ENCODE data around the gene AGBL1. TPM values are rescaled to one million over a fixed set of nuclear protein-coding genes. Genes with fewer than 3 reads are reported as not detected.

The AGBL1 gene
- total and polyA plus RNA-seq, 4 donors: not detected

GRCh38 chr15:86661580-86661979 is 581.9 kb downstream of the AGBL1 start:
- no peak for DNase-seq (ENCODE audit: low spot score)
- Histone ChIP-seq H3K36me3 (ENCODE audit: control insufficient read depth in 4 of 4, insufficient read depth in 3 of 4, low read depth in 1 of 4, low read length in 3 of 4) (no peaks in the 10 kb centered on the region), H3K4me1 (ENCODE audit: control insufficient read depth in 4 of 4, insufficient read depth in 4 of 4, low read length in 3 of 4) (no peaks in the 10 kb centered on the region), H3K27me3 (ENCODE audit: control insufficient read depth in 4 of 4, insufficient read depth in 4 of 4, low read length in 3 of 4) (peaks cover 0 to 5% (median 0%) of the 10 kb centered on the region in 4 donors), H3K27ac (ENCODE audit: low read depth in 1 of 2, low read length in 2 of 2) (no peak overlapping the region), H3K9me3 (ENCODE audit: control insufficient read depth in 4 of 4, low read length in 3 of 4) (no peaks in the 10 kb centered on the region), H3K4me3 (ENCODE audit: low read depth in 1 of 3, low read length in 3 of 3) (no peak overlapping the region), H3K9ac (ENCODE audit: low read depth in 1 of 2, low read length in 2 of 2) (no peak overlapping the region)
- TF ChIP-seq MAX (IDR thresholded peaks at IDR 0.05) (no peak), HNF4G (IDR thresholded peaks at IDR 0.05) (no peak), FOXA1 (IDR thresholded peaks at IDR 0.05) (no peak), REST (IDR thresholded peaks at IDR 0.05) (no peak), JUND (IDR thresholded peaks at IDR 0.05) (no peak), ZBTB33 (IDR thresholded peaks at IDR 0.05) (no peak), FOXA2 (IDR thresholded peaks at IDR 0.05) (no peak), NR2F2 (IDR thresholded peaks at IDR 0.05) (no peak), RAD21 (IDR thresholded peaks at IDR 0.05) (no peak), GABPA (IDR thresholded peaks at IDR 0.05 in 1 of 2, conservative IDR thresholded peaks at IDR 0.05 in 1 of 2) (no peak), HNF4A (conservative IDR thresholded peaks at IDR 0.05) (no peak), CTCF (IDR thresholded peaks at IDR 0.05; ENCODE audit: low read depth, low read length, missing input control) (no peak), RXRA (IDR thresholded peaks at IDR 0.05) (no peak), SP1 (IDR thresholded peaks at IDR 0.05) (no peak), ATF3 (IDR thresholded peaks at IDR 0.05) (no peak), TAF1 (conservative IDR thresholded peaks at IDR 0.05) (no peak), YY1 (IDR thresholded peaks at IDR 0.05) (no peak), EGR1 (IDR thresholded peaks at IDR 0.05; ENCODE audit: low read depth in 2 of 2) (no peak)
- 63% methylated on average over 7 of the region's 7 CpGs for WGBS
